HG03378 (cell line): ENCODE results near the gene MOB4.
"Not testable (repeated sequence)": the region's sequence is repeated elsewhere in the genome, so short reads cannot be mapped to it uniquely, and the experiment has no call there.

Experiments used
- ATAC-seq: cut with Tn5 transposase; IDR thresholded peaks from one replicate; pipeline ENCODE4 v1.9.1; 2021; ENCODE audit warnings: mild to moderate bottlenecking, moderate library complexity; ENCODE audit not compliant: unreplicated experiment

Gene MOB4

GRCh38 chr2:197513915-197514314, 2.0 kb upstream of the MOB4 start:
- ATAC-seq, result no peak

DNA sequence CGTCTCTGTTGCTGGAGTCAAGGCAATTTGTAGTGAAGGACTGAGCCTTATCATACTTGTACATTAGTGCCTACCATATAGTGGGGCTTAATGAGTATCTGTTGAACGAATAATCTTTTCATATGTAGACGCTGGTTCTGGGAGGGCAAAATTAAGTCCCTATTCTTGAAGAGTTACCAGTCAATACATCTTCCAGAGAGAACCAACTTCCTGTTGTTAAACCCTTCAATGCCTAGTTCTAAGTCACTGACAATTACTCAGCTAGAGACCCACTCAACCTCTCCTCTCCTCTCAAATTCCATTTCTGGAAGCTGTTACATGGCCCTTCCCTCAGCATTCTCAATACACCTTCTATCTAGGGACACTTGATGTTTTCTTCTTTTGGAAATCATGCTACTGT, 1.1 kb upstream of the MOB4 start:
- no peak for ATAC-seq

DNA sequence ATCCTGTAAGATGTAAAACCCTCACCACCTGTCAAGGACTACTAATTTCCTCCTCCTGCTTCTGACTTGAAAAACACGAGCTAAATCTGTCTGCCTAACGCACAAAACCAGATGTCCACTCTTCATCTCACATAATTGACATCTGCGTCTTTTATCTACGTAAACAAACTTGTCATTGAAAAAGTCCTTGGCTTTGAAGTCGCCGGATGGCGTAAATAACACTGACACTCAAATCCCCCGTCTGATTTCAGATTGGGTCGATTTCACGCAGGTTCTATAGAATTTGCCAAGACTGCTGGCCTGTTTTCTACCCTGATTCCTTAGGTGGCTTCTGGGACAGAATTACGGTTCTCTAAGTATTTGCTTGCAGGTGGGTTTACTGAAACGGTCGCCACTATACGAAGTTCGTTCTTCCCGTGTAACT, 539 bp upstream of the MOB4 start:
- ATAC-seq, result peak; percentile 8

DNA sequence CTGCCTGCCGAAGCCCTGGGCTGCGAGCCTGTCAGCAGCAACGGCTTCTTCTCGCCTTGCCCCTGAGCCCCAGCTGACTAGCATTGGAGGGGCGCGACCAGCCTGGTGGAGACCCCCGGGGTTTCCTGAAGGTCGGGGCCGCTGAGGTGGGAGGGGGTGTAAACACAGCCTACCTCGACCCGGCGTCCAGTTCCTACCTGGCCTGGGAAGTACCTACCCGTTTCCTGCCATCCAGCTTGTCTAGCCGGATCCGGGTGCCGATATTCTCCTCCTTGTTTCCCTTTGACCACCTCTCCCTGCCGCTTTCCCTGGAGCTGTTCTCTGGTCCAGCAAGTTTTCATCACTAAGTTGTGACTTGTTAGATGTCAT, 511 bp downstream of the MOB4 start:
- ATAC-seq, result peak; percentile 6

DNA sequence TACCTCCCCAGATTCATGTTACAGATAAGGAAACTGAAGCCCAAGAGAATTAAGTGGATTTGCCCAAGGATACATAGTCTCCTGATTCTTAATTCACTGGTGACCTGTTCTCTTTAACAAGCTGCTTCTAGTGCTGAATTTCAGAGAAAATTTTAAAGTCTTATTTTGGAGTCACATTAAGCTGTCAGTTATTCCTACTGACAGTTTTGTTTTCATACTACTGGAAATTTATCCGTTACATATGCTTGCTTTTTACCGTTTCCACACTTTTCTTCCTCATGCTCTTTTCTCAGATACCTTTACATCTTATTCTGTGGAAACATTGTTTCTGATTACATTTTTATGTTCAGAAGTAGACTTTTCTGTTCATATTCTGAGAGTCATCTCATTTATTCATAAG, 1.3 kb downstream of the MOB4 start:
- ATAC-seq, result no peak

GRCh38 chr2:197538412-197538811, 22.5 kb downstream of the MOB4 start:
- no peak for ATAC-seq

GRCh38 chr2:197539734-197540133, 23.9 kb downstream of the MOB4 start:
- no peak for ATAC-seq

DNA sequence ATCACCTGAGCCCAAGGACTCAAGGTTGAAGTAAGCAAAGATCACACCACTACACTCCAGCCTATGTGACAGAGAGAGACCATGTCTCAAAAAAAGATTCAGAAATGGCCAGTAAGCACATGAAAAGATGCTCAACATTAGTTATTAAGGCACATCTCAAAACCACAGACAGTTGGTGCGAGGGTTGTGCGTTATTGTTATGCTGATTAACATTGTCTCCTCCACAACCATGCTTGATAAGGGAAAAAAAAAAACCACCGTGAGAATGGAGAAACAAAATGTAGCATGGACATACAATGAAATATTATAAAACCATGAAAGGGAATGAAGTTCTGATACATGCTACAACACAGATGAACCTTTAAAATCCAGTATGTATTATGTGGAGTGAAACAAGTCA, 27.3 kb downstream of the MOB4 start:
- no peak for ATAC-seq

DNA sequence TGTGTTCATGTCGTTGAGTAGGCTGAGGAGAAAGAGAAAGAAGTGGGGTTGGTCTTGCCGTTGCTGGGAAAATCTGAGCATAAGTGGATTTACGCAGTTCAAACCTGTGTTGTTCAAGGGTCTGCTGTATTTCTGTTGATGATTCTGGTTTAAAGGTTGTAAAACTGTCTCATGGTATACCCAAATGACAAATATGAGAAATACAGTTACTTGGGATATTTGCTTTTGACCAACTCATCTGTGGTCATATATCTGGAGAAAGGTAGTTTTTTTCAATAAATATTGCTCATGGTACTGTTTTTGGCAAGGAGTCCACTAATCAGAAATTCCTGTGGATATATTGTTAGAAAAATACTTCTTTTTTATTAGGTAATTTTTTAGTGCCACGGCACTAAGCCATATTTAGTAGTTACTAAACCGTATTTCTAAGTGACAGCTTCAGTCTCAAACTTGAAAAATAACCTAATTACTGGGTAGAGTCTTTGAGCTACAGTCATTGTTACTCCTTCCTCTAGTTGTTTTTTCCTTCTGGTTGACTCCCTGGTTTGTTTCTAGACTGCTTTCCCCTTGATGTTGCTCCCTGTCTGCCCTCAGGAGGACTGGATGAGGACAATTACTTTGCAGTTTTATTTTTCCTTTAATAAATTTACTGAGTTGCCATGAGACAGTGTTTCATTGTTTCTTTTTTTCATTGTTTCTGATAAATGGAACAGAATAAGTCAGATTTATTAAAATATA, 31.5 kb downstream of the MOB4 start:
- no peak for ATAC-seq

DNA sequence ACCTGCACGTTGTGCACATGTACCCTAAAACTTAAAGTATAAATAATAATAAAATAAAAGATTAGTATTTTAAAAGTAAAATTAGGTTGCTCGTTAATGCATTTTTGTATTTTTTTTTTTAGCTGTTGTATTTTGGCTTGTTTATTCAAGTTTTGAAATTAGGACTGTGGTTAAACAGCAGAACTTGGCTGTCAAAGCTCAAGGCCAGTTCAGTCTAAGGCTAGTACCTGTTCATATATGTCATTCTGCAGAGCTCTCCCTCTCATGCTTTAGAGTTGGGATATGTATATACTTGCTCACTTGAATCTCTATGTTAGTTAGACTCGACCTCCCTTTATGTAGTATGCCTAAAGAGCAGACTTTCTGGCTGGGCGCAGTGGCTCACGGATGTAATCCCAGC, 32.7 kb downstream of the MOB4 start:
- ATAC-seq, result no peak

GRCh38 chr2:197551260-197551659, 35.4 kb downstream of the MOB4 start:
- ATAC-seq, result not testable (repeated sequence)

GRCh38 chr2:197555467-197555866, 39.6 kb downstream of the MOB4 start:
- ATAC-seq, result no peak

DNA sequence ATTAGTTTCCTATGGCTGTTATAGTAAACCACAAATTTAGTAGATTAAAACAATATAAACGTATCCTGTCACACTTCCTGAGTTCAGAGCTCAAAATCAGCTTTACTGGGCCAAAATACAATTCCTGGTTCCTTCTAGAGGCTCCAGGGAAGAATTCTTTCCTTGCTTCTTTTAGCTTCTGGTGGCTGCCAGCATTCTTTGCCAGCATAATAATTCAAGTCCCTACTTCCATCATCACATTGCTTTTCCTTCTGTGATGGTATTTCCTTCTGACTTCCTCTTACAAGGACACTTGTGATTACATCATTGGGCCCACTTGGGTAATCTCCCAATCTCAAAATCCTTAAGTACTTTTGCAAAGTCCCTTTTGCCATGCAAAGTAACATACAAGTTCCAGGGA, 40.6 kb downstream of the MOB4 start:
- ATAC-seq, result no peak

DNA sequence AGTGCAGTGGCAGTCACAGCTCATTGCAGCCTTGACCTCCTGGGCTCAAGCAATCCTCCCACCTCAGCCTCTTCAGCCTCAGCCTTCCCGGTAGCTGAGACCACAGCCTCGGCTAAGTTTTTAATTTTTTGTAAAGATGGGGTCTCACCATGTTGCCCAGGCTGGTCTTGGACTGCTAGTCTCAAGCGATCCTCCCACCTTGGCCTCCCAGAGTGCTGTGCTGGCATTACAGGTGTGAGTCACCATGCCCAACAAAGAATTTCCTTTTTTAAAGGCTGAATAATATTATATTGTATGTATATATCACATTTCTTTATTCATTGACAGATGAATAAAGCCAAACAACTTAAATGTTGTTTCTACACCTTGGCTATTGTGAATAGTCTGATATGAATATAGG, 42.5 kb downstream of the MOB4 start:
- no peak for ATAC-seq

DNA sequence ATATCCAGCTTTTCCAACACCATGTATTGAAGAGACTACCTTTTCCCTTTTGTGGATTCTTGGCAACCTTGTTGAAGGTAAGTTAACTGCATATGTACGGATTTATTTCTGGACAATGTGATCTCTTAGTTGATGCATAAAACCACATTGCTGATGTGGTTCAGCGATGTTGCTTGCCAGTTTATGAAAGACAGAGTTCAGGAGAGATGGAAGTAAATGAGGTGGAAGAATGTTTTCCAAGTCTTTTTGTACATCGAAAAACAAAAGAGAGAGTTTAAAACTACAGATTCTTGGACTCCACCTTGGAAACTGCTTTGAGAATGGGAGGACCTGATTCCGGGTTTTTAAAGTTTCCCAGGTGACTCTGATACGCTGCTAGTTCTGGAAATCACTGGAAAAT, 43.8 kb downstream of the MOB4 start:
- no peak for ATAC-seq

DNA sequence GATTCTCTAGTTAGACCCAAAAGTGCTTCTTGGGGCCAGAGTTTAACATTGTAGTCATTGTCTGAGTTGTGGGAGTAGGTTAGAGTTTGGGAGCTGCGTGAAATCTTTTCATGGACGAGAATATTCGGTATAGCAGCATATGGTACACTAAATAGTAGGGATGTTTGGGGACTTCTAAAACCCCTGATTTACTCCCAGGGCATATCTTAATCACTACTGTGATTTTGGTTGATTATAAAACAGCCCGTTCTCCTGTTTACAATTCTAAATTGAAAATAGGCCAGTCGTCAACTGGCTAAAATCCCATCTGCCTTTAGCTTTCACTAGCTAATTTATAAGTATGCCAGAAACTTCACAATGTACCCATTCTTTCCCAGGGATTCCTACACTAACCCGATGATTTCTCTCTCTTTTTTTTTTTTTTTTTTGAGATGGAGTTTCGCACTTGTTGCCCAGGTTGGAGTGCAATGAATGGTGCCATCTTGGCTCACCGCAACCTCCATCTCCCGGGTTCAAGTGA, 44.3 kb downstream of the MOB4 start:
- ATAC-seq, result no peak

- no peak for ATAC-seq
These were observed 55.9 kb downstream of the MOB4 start for GRCh38 chr2:197571627-197572271.

DNA sequence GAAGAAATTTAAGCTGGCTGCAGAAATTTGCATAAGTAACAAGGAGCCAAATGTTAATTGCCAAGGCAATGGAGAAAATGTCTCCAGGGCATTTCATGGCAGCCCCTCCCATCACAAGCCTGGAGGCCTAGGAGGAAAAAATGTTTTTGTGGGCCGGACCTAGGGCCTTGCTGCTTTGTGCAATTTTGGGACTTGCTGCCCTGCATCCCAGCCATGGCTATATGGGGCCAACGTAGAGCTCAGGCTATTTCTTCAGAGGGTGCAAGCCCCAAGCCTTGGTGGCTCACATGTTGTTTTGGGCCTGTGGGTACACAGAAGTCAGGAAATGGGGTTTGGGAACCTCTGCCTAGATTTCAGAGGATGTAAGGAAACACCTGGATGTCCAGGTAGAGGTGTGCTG, 57.7 kb downstream of the MOB4 start:
- ATAC-seq, result no peak

DNA sequence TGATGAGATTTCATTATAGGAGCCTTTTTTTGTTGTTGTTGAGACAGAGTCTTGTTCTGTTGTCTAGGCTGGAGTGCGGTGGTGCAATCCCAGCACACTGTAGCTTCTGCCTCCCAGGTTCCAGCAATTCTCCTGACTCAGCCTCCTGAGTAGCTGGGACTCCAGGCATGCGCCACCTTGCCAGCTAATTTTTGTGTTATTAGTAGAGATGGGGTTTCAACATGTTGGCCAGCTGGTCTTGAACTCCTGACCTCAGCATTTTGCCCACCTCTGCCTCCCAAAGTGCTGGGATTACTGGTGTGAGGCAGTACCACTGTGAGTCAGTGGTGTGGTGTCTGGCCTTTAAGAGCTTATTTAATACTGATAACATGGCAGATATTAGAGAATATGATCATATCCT, 60.1 kb downstream of the MOB4 start:
- ATAC-seq, result no peak

DNA sequence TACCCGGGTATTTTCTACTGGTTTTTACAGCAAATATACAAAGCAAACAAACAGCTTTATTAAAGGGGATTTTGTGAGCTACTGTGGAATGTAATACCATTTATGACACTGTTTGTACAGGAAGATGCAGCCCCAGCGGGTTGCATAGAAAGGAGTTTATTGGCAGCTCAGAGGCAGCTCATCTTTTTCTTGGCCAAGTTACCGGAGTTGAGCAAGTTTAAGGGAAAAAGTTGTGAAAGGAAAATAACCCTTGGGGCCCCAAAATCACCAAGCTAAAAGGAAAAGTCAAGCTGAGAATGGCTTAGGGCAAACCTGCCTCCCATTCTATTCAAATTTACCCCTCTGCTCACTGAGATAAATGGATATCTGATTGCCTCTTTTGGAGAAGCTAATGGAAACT, 60.8 kb downstream of the MOB4 start:
- no peak for ATAC-seq

DNA sequence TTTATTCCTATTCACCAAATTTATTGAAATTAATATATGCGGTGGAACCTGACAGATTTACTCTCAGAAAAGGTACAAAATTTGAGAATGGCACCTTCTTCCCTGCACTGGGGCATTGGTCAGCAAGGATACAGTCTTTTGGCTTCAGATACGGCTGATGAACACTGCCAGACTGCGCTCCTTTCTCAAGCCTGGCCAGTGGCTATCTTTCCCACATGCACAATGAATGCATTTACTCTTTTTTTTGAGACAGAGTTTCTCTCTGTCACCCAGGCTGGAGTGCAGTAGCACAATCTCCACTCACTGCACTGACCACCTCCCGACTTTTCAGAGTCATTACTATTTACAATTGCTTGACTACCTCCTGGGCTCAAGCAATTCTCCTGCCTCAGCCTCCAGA, 61.6 kb downstream of the MOB4 start:
- ATAC-seq, result no peak

DNA sequence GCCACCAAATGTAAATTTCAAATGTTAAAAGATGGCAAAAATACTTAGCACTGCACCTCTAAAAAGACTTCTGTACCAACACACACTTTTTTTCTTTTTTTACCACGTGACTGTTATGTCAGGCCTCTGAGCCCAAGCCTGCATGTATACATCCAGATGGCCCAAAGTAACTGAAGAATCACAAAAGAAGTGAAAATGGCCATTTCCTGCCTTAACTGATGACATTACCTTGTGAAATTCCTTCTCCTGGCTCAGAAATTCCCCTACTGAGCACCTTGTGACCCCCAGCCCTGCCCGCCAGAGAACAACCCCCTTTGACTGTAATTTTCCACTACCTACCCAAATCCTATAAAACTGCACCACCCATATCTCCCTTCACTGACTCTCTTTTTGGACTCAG, 62.4 kb downstream of the MOB4 start:
- ATAC-seq, result not testable (repeated sequence)

GRCh38 chr2:197580166-197580565, 64.3 kb downstream of the MOB4 start:
- ATAC-seq, result not testable (repeated sequence)
